ENCODE results near the gene ADGRA1.
A peak's percentile ranks its signal among the peaks of the same experiment; 100 is the strongest.

Gene ADGRA1

GRCh38 chr10:133056651-133057178 lies 31.0 kb upstream of the ADGRA1 start:
- no peak for DNase-seq (ENCODE audit: low spot score)

GRCh38 chr10:133058331-133059092 lies 29.2 kb upstream of the ADGRA1 start:
- DNase-seq (ENCODE audit: low spot score), result no peak

- DNase-seq (ENCODE audit: low spot score), result no peak
Observed at GRCh38 chr10:133059093-133059470, 28.6 kb upstream of the ADGRA1 start.

GRCh38 chr10:133059571-133059970 lies 28.2 kb upstream of the ADGRA1 start:
- no peak for DNase-seq (ENCODE audit: low spot score)

- DNase-seq (ENCODE audit: low spot score), result no peak
Observed at GRCh38 chr10:133060022-133060421, 27.7 kb upstream of the ADGRA1 start.

- DNase-seq (ENCODE audit: low spot score), result no peak
Observed at GRCh38 chr10:133060466-133060865, 27.3 kb upstream of the ADGRA1 start.

GRCh38 chr10:133060881-133061280 lies 26.8 kb upstream of the ADGRA1 start:
- no peak for DNase-seq (ENCODE audit: low spot score)

GRCh38 chr10:133061296-133062038 lies 26.3 kb upstream of the ADGRA1 start:
- no peak for DNase-seq (ENCODE audit: low spot score)

- no peak for DNase-seq (ENCODE audit: low spot score)
Observed at GRCh38 chr10:133062085-133062484, 25.6 kb upstream of the ADGRA1 start.

GRCh38 chr10:133062635-133063034 lies 25.1 kb upstream of the ADGRA1 start:
- DNase-seq (ENCODE audit: low spot score), result no peak

GRCh38 chr10:133067149-133068105 lies 20.3 kb upstream of the ADGRA1 start:
- peak; percentile 35 for DNase-seq (ENCODE audit: low spot score)

GRCh38 chr10:133068111-133069032 lies 19.4 kb upstream of the ADGRA1 start:
- DNase-seq (ENCODE audit: low spot score), result no peak

GRCh38 chr10:133069033-133069525 lies 18.6 kb upstream of the ADGRA1 start:
- DNase-seq (ENCODE audit: low spot score), result no peak

GRCh38 chr10:133070405-133070804 lies 17.3 kb upstream of the ADGRA1 start:
- no peak for DNase-seq (ENCODE audit: low spot score)

- DNase-seq (ENCODE audit: low spot score), result no peak
Observed at GRCh38 chr10:133070810-133071209, 16.9 kb upstream of the ADGRA1 start.

- no peak for DNase-seq (ENCODE audit: low spot score)
Observed at GRCh38 chr10:133071733-133072132, 16.0 kb upstream of the ADGRA1 start.

GRCh38 chr10:133072196-133072595 lies 15.5 kb upstream of the ADGRA1 start:
- DNase-seq (ENCODE audit: low spot score), result no peak

GRCh38 chr10:133072720-133073390 lies 14.9 kb upstream of the ADGRA1 start:
- DNase-seq (ENCODE audit: low spot score), result no peak

- DNase-seq (ENCODE audit: low spot score), result no peak
Observed at GRCh38 chr10:133075346-133076137, 12.2 kb upstream of the ADGRA1 start.
